ENCODE measurements around the gene ZFR. TPM values are rescaled to one million over a fixed set of nuclear protein-coding genes. Genes with fewer than 3 reads are reported as not detected.
A peak's percentile ranks its signal among the peaks of the same experiment; 100 is the strongest.
"Not testable (repeated sequence)": the region's sequence is repeated elsewhere in the genome, so short reads cannot be mapped to it uniquely, and the experiment has no call there.

ZFR gene
- total RNA-seq, 1 donor from 2014 or later: 45.6 TPM

- not testable (repeated sequence) for DNase-seq (ENCODE audit: low read depth in 2 of 2)
Observed at GRCh38 chr5:32452316-32452715, 7.8 kb upstream of the ZFR start.

- peak in 1 of 2 donors; percentile 14 for DNase-seq (ENCODE audit: low read depth in 2 of 2)
Observed at GRCh38 chr5:32450952-32451351, 6.4 kb upstream of the ZFR start.

GRCh38 chr5:32449262-32449661 is 4.7 kb upstream of the ZFR start:
- no peak for DNase-seq (ENCODE audit: low read depth in 2 of 2)

- no peak for DNase-seq (ENCODE audit: low read depth in 2 of 2)
Observed at GRCh38 chr5:32446630-32447029, 2.1 kb upstream of the ZFR start.

GRCh38 chr5:32445831-32446614 is 1.5 kb upstream of the ZFR start:
- no peak for DNase-seq (ENCODE audit: low read depth in 2 of 2)

- DNase-seq (ENCODE audit: low read depth in 2 of 2): no peak
Observed at GRCh38 chr5:32445287-32445758, 783 bp upstream of the ZFR start.

GRCh38 chr5:32443541-32444430 is 754 bp downstream of the ZFR start:
- DNase-seq (ENCODE audit: low read depth in 2 of 2): peak in 1 of 2 donors; percentile 57

GRCh38 chr5:32443145-32443540 is 1.4 kb downstream of the ZFR start:
- peak in 1 of 2 donors; percentile 38 for DNase-seq (ENCODE audit: low read depth in 2 of 2)

GRCh38 chr5:32439086-32439642 is 5.4 kb downstream of the ZFR start:
- DNase-seq (ENCODE audit: low read depth in 2 of 2): no peak

- peak; percentile 60 to 85 for DNase-seq (ENCODE audit: low read depth in 2 of 2)
Observed at GRCh38 chr5:32436553-32437242, 7.8 kb downstream of the ZFR start.

- no peak for DNase-seq (ENCODE audit: low read depth in 2 of 2)
Observed at GRCh38 chr5:32435383-32435782, 9.2 kb downstream of the ZFR start.

- DNase-seq (ENCODE audit: low read depth in 2 of 2): no peak
Observed at GRCh38 chr5:32434221-32434620, 10.3 kb downstream of the ZFR start.

- DNase-seq (ENCODE audit: low read depth in 2 of 2): no peak
Observed at GRCh38 chr5:32432633-32433032, 11.9 kb downstream of the ZFR start.

GRCh38 chr5:32430825-32431224 is 13.7 kb downstream of the ZFR start:
- not testable (repeated sequence) for DNase-seq (ENCODE audit: low read depth in 2 of 2)

GRCh38 chr5:32428426-32428825 is 16.1 kb downstream of the ZFR start:
- DNase-seq (ENCODE audit: low read depth in 2 of 2): no peak

GRCh38 chr5:32426440-32427151 is 17.9 kb downstream of the ZFR start:
- DNase-seq (ENCODE audit: low read depth in 2 of 2): no peak

GRCh38 chr5:32422697-32423096 is 21.8 kb downstream of the ZFR start:
- no peak for DNase-seq (ENCODE audit: low read depth in 2 of 2)

GRCh38 chr5:32421075-32421474 is 23.5 kb downstream of the ZFR start:
- no peak for DNase-seq (ENCODE audit: low read depth in 2 of 2)

- DNase-seq (ENCODE audit: low read depth in 2 of 2): no peak
Observed at GRCh38 chr5:32420506-32420905, 24.0 kb downstream of the ZFR start.

GRCh38 chr5:32419791-32420190 is 24.7 kb downstream of the ZFR start:
- no peak for DNase-seq (ENCODE audit: low read depth in 2 of 2)
